PC-9 (cell line): ENCODE measurements around the gene NEO1.

Experiments used
- CTCF ChIP-seq: fragments of 200-600 bp; sonication (generic); conservative IDR thresholded peaks from 2 replicates; pipeline ENCODE4 v1.6.1; 2017; ENCODE audit warnings: mixed run types, antibody characterized with exemption, mild to moderate bottlenecking, moderate library complexity
- EZH2 ChIP-seq: fragments of 200-600 bp; sonication (generic); IDR thresholded peaks from 2 replicates; pipeline ENCODE4 v1.8.0; 2017; ENCODE audit warnings: antibody characterized with exemption, low read depth

DNA sequence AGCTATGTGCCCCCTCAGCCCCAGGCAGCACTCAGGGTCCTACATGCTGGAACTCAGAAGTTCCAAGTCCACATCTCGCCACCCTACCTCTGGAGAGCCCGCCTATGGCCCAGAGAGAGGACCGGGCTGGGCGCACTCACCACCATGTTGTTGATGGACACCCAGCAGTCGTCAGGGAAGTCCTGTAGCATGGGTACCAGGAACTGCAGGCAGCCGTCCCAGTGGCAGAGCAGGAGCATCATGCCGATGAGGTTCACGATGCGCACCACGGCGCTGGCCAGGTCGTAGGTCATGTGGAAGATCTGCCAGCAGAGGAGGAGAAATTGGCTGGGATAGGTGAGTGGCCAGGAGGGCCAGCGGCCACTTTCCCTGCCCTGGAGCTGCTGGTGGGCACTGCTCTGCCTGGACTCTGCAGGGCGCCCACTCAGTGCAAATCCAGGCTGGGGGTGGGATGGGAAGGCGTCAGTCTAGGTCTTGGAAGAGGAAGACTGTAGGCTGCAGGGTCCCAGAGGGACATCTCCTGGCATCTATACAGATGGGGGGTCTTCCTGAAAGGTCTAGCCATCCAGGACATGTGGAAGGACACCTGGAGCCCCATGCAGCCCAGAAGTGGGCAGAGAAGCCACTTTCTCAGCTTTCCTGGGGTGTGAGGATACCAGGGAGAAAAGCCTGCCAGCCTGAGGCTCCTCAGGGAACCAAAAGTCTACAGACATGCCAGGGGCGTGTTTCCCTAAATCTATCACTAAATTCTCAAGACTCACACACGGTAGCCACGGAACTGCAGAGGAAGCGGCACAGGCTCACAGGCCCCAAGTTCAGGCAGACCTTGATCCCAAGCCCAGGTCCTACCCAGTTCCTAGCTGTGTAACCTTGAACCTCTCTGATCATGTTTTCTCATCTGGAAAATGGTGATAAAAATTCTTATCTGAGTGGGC, 280.0 kb downstream of the NEO1 start:
- TF ChIP-seq CTCF: no peak
- no peak for TF ChIP-seq EZH2
